Transverse colon (tissue), 4 donors: ENCODE data around the gene RGS7BP. TPM values are rescaled to one million over a fixed set of nuclear protein-coding genes. Genes with fewer than 3 reads are reported as not detected.
A peak's percentile ranks its signal among the peaks of the same experiment; 100 is the strongest.

Experiments used
- DNase-seq: peaks from one replicate; pipeline ENCODE4 v3.0.0-alpha.2; 2019
- H3K27ac ChIP-seq, 4 donors: fragments of 200-600 bp; sonication (generic); 2 replicates each; pipeline ENCODE4 v1.5.1; 2016 to 2018; ENCODE audit warnings: inconsistent platforms in 4 of 4
- H3K27me3 ChIP-seq: fragments of 200-600 bp; sonication (generic); 2 replicates; pipeline ENCODE4 v1.5.1; 2017; ENCODE audit warnings: inconsistent platforms
- H3K36me3 ChIP-seq, 4 donors: fragments of 200-600 bp; sonication (generic); 2 replicates each; pipeline ENCODE4 v1.5.1; 2017 to 2019; ENCODE audit warnings: inconsistent platforms in 4 of 4
- H3K4me1 ChIP-seq, 4 donors: fragments of 200-600 bp; sonication (generic); 2 replicates each; pipeline ENCODE4 v1.5.1; 2017 to 2020; ENCODE audit warnings: inconsistent platforms in 4 of 4
- H3K4me3 ChIP-seq, 4 donors: fragments of 200-600 bp; sonication (generic); 1 replicate in 1 of 4; 2 replicates in 3 of 4; pipeline versions ENCODE4 v1.5.1 to v1.6.1; 2017 to 2019; ENCODE audit warnings: inconsistent platforms in 4 of 4
- H3K9me3 ChIP-seq, 2 donors: fragments of 200-600 bp; sonication (generic); 2 replicates each; pipeline ENCODE4 v1.5.1; 2017 to 2019; ENCODE audit warnings: inconsistent platforms in 2 of 2
- CTCF ChIP-seq, 5 experiments: fragments of 200-600 bp in 3 of 5; fragments of 450-650 bp in 2 of 5; sonication (generic) in 3 of 5; IDR thresholded peaks; 1 replicate in 2 of 5; 2 replicates in 3 of 5; pipeline ENCODE4 v1.5.1; 2016 to 2017; ENCODE audit warnings: antibody characterized with exemption in 5 of 5, inconsistent platforms in 3 of 5, mild to moderate bottlenecking in 2 of 5, moderate library complexity in 1 of 5
- EP300 ChIP-seq: sonication (generic); formaldehyde crosslinking; IDR thresholded peaks from one replicate; pipeline ENCODE4 v1.6.1; 2017; ENCODE audit warnings: antibody characterized with exemption, low read depth
- POLR2A ChIP-seq: fragments of 450-650 bp; IDR thresholded peaks from one replicate; pipeline ENCODE4 v1.6.1; 2016; ENCODE audit warnings: antibody characterized with exemption, mild to moderate bottlenecking, moderate library complexity
- POLR2AphosphoS5 ChIP-seq, 3 donors: sonication (generic); formaldehyde crosslinking; IDR thresholded peaks; one replicate each; pipeline ENCODE4 v1.6.1; 2016; ENCODE audit warnings: antibody characterized with exemption in 3 of 3
- WGBS, 2 donors: methylation state at CpG; one replicate each; pipeline ENCODE4 v1.1.5; 2018; ENCODE audit warnings: low coverage in 1 of 2; 5-methylcytosine and 5-hydroxymethylcytosine counted together
- in situ Hi-C, 4 donors: fragments of 200-750 bp; cut with MboI; loops; one replicate each; pipeline versions ENCODE4 v1.15.0 to v1.15.1; 2017; ENCODE audit warnings: low sequenced_read_pairs in 3 of 4, low pct_ligation_motif_present in 1 of 4, low pct_unique_long_range_greater_than_20kb in 1 of 4
- intact Hi-C: fragments of 100-400 bp; cut with DNase I; formaldehyde crosslinking; loops from one replicate; pipeline ENCODE4 v1.15.1; 2023; ENCODE audit warnings: low total_unique reads
- total RNA-seq, 4 donors: library from RNA; depleted of rRNA; stranded (reverse); fragments of >200 nt; gene quantifications; one replicate each; pipeline ENCODE4 v1.1.0, GENCODE V29; 2016

RGS7BP gene
- total RNA-seq, 4 donors from 2014 or later, result 0.40 to 1.9 (median 0.41) TPM; not detected in 1

- H3K4me3 ChIP-seq, result no peak overlapping the region
- DNase-seq, result no peak
- intact Hi-C loops (no loop called here), in situ Hi-C loops (no loop called here)
- TF ChIP-seq CTCF (IDR thresholded peaks at IDR 0.05) (no peak), POLR2A (no peak), POLR2AphosphoS5 (IDR thresholded peaks at IDR 0.05) (no peak), EP300 (no peak)
- H3K36me3 ChIP-seq, result no peaks in the 10 kb centered on the region
- no peaks in the 10 kb centered on the region for H3K9me3 ChIP-seq
- H3K4me1 ChIP-seq, result no peaks in the 10 kb centered on the region
- no peaks in the 10 kb centered on the region for H3K27me3 ChIP-seq
- no peak overlapping the region for H3K27ac ChIP-seq
Measured at GRCh38 chr5:64487283-64487682, 18.5 kb upstream of the RGS7BP start.

GRCh38 chr5:64489857-64490256, 16.0 kb upstream of the RGS7BP start:
- TF ChIP-seq POLR2A (no peak), EP300 (no peak), POLR2AphosphoS5 (IDR thresholded peaks at IDR 0.05) (no peak), CTCF (IDR thresholded peaks at IDR 0.05) (no peak)
- in situ Hi-C loops (no loop called here), intact Hi-C loops (no loop called here)
- no peaks in the 10 kb centered on the region for H3K4me1 ChIP-seq
- no peaks in the 10 kb centered on the region for H3K9me3 ChIP-seq
- WGBS, 2 donors, result 29 to 50% methylated on average over 1 to 5 of the region's 5 CpGs
- no peaks in the 10 kb centered on the region for H3K36me3 ChIP-seq
- H3K27me3 ChIP-seq, result no peaks in the 10 kb centered on the region
- H3K27ac ChIP-seq, result no peak overlapping the region
- no peak overlapping the region for H3K4me3 ChIP-seq
- no peak for DNase-seq

GRCh38 chr5:64497386-64497785, 8.4 kb upstream of the RGS7BP start:
- no peak for TF ChIP-seq POLR2AphosphoS5 (IDR thresholded peaks at IDR 0.05)
- Histone ChIP-seq H3K36me3 (no peaks in the 10 kb centered on the region), H3K4me3 (no peak overlapping the region), H3K4me1 (no peaks in the 10 kb centered on the region), H3K27me3 (no peaks in the 10 kb centered on the region), H3K27ac (no peak overlapping the region), H3K9me3 (no peaks in the 10 kb centered on the region)
- intact Hi-C loops (no loop called here), in situ Hi-C loops (no loop called here)
- 35 to 45% methylated on average over 2 of the region's 2 CpGs for WGBS, 2 donors
- DNase-seq, result no peak

GRCh38 chr5:64502196-64502595, 3.6 kb upstream of the RGS7BP start:
- no peak for TF ChIP-seq POLR2A
- no peak for TF ChIP-seq POLR2AphosphoS5 (IDR thresholded peaks at IDR 0.05)
- TF ChIP-seq EP300, result no peak
- no peak for TF ChIP-seq CTCF (IDR thresholded peaks at IDR 0.05)
- H3K9me3 ChIP-seq, result no peaks in the 10 kb centered on the region
- no peak for DNase-seq
- H3K27me3 ChIP-seq, result peaks cover 25% of the 10 kb centered on the region
- intact Hi-C loops, result no loop called here
- WGBS, 2 donors, result 34 to 39% methylated on average over 3 to 5 of the region's 5 CpGs
- in situ Hi-C loops, result no loop called here
- peaks cover 0 to 4% (median 0%) of the 10 kb centered on the region in 4 donors for H3K4me1 ChIP-seq
- no peaks in the 10 kb centered on the region for H3K36me3 ChIP-seq
- no peak overlapping the region for H3K27ac ChIP-seq
- H3K4me3 ChIP-seq, result no peak overlapping the region

GRCh38 chr5:64506567-64507263, 900 bp downstream of the RGS7BP start:
- 10% methylated on average over 30 of the region's 39 CpGs; no CpG with 5 or more reads in 1 of the 2 donors for WGBS, 2 donors
- in situ Hi-C loops, result no loop called here
- DNase-seq, result no peak
- Histone ChIP-seq H3K36me3 (no peaks in the 10 kb centered on the region), H3K4me1 (peaks cover 0 to 4% (median 0%) of the 10 kb centered on the region in 4 donors), H3K27me3 (peaks cover 29% of the 10 kb centered on the region), H3K27ac (peak overlapping the region in 2 of 4 donors; percentile 8 to 36), H3K4me3 (peak overlapping the region in 3 of 4 donors; percentile 20 to 49 (median 26)), H3K9me3 (no peaks in the 10 kb centered on the region)
- TF ChIP-seq CTCF (IDR thresholded peaks at IDR 0.05) (no peak), POLR2AphosphoS5 (IDR thresholded peaks at IDR 0.05) (no peak), POLR2A (no peak), EP300 (no peak)
- intact Hi-C loops, result no loop called here
